ENCODE data around the gene SUPT3H.

Gene SUPT3H

DNA sequence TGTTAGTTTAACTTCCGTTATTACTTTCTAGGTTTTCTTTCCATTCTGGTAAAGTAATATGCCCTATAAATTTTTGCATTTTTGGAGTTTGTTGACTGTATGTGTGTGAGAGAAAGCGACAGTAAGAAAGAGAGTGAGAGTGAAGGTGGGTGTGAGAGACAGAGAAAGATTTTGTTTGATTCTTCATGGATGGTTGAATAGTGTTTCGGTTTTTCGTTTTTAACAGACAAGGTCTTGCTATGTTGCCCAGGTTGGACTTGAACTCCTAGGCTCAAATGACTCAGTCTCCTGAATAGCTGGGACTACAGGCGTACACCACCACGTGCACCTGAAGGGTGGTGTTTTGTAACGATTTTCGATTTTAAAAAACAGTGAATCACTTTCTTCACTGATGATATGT lies 378.7 kb downstream of the SUPT3H start:
- no peak for DNase-seq (ENCODE audit: low read depth)

DNA sequence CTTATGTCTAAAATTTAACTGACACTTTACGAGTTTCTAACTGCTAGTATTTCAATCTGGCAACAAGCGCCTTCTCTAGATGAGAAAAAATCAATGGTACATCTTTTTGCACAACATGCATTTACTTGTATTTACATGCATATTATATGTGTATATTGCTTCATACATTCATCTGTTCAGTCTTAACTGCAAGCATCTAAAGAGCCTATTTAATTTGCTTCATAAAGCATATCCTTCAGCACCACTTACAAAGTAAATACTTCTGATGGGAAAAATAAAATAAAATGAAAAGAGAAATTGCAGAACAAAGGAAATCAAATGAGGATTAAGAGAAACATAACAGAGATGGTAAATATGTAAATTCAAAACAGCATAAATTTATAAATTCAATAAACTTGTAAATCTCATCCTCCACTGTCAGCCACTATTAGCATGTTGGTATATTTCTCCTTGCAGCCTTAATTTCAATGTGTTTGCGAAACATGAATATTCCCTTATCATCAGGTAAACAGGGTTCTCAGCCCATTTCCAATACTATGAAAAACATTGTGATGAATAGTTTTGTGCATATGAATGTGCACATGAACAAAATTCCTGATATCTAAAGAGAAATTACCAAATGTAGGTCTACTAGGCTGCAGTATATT lies 382.1 kb downstream of the SUPT3H start:
- DNase-seq (ENCODE audit: low read depth): no peak

DNA sequence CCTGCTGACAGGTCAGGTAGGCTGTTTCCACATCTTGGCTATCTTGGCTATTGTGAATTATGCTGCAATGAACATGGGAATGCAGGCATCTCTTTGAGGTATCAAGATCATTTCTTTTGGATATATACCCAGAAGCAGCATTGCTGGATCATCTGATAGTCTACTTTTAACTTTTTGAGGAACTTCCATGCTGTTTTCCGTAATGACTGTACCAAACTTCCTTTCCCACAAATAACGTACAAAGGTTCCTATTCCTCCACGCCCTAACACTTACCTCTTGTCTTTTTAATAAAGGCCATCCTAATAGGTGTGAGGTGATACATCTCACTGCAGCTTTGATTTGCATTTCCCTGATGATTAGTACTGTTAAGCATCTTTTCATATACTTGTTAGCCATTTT lies 388.3 kb downstream of the SUPT3H start:
- no peak for DNase-seq (ENCODE audit: low read depth)

DNA sequence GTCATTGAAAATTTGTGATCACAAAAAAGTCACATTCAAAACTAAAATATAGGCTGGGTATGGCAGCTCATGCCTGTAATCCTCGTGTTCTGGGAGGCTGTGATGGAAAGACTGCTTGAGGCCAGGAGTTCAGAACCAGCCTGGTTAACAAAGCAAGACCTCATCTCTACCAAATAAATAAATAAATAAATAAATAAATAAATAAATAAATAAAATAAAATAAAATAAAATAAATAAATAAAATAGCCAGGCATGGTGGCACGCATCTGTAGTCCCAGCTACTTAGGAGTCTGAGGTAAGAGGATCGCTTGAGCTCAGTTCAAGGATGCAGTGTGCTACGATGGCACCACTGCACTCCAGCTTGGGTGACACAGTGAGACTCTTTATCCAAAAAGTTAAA lies 392.7 kb downstream of the SUPT3H start:
- DNase-seq (ENCODE audit: low read depth): no peak

DNA sequence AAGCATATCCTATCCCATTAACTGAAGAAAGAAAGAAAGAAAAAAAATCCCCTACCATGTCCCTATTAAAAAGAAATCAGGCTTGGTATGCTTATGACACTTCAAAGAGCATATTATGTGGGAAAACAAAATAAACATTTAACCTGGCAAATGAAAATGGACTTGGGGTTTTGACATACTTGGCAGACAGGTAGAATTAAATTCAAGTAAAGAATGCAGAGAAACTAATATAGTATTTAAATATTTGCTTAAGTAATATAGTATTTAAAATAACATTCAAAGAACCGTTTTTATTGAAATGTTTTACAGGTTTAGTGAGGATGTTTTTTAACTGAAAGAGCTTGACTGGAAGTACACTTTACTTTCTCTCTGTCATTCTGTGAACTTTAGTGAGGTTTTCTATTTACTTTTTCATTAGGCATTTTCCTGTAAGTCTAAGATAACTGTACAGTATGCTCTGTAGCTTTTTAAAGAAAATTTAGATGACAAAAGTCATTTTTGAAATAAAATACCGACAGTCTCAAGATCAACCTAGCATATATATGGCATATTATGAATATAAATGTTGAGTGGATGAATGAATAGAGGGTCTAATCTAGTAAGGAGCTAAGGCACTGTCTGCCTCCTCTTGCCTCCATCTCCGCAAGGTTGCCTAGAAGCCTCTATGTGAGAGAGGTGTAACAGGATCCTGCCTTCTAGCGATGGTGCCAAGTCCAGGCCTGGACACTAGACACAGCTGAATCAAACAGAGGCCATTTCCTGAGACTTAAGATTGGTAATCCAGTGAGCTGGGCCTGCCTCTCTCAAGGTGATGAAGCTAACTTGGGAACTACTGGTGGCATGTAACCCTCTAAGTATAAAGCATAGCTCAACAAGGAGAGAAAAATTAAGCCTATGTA lies 394.0 kb downstream of the SUPT3H start:
- no peak for DNase-seq (ENCODE audit: low read depth)

DNA sequence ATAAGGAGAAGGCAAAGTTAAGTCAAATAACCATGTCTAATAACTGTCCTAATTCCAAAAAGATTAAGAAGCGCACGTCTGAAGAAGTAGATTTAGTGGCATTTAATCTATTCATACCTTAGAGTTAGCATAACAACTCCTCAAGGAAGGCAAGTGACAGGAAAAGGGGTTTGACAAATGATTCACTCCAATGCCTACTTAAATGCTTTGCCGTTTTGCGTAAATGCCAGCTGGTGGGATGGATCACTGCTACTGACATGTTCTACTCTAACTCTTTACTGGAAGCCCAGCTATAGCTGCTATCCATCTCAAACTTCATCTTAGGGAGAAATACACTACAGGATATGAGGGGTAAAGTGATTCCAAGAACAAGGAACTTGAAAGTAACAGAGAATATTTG lies 396.9 kb downstream of the SUPT3H start:
- no peak for DNase-seq (ENCODE audit: low read depth)

DNA sequence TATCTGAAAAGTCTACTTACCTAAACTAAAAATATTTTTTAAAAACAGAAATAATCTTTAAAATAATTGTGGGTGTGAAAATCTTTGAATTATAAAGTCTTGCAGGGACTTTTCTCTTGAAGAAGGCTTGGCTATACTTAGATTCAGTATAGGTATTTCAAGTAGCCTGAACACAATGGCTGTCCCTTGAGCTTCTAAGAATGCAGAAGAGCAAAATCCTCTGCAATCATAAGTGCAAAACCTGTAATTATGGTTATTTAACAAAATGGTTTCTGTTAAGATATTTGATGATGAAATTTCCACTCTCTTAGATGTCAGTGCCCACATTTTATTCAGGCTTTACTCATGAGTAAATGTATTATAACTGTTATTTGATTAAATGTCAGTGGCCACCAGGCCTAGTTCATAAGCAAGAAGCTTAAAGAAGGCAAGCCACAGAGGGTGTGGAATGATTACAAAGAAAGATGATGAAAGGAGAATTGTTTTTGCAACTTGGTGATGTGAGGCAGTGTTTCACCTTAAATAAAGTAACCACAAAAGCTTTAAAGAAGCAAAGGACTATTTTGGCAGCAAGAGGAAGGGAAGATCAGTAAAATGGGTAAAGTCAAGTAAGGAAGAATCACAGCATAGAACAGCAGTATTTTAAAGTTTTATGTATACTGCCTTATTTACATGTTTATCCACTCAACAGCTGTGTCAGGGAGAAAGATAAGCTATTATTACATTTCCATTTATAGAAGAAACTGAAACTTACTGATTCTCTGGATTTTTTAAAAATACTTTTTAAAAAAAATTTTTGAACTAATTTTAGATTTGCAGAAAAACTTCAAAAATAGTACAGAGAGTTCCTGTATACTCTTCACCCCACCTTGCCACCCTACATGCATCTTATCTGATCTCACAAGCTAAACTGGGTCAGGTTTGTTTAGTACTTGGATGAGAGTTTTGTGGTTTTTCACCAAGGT lies 400.8 kb downstream of the SUPT3H start:
- DNase-seq (ENCODE audit: low read depth): no peak

DNA sequence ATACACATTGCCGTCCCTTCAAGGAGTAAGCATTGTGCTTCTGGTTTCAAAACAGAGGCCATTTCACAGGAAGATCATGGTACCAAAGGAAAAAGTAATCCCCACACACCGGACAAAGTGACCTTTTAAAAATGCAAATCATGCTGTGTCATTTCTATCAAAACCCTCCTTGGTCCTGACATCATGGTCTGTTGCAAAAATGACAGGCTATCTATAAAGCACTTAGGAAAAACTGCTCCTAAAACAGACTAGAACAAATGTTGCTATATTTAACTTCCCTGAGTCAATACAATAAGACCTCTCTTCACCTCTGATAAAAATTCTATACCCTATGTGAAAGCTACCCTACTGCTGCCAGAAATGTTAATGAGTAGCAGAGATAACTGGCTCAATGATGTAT lies 403.2 kb downstream of the SUPT3H start:
- no peak for DNase-seq (ENCODE audit: low read depth)

DNA sequence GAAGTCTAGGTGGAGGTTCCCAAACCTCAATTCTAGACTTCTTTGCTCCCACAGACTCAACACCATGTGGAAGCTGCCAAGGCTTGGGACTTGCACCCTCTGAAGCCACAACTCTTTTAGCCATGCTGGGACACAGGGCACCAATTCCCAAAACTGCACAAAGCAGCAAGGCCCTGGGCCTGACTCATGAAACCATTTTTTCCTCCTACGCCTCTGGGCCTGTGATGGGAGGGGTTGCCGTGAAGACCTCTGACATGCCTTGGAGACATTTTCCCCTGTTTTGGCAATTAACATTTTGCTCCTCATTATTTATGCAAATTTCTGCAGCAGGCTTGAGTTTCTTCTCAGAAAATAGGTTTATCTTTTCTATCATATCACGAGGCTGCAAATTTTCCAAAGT lies 405.0 kb downstream of the SUPT3H start:
- DNase-seq (ENCODE audit: low read depth): no peak

DNA sequence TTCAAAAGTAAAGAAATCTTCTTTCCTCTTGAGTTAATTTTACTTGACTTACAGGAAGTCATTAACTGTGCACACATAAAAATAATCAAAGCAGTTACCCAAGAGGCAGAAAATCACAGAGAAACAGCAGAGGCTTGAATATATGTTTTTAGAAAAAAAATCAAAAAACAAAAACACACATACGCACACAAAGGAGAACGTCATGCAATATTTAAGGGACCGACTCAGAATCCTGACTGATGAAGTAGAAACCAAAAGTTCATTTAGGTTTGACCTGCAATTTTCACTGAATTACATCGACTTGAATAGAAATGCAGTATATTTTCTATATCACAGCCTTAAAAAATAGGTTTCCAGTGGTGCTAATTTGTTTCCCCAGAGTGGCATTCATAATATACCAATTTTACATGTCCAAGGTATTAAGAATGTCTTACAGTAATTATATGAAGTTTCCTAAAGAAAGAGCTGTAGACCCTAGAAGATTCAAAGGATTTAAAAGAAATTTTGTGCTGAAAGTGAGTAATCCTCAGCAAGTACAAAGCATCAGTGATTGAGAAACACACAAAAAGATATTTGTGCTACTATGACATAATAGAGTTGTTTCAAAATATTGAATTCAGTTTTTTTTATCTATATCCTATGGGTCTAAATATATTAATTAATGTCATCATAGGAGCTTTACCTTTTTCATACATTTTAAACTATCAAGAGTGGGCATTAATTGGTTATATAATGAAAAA lies 408.1 kb downstream of the SUPT3H start:
- DNase-seq (ENCODE audit: low read depth): no peak

DNA sequence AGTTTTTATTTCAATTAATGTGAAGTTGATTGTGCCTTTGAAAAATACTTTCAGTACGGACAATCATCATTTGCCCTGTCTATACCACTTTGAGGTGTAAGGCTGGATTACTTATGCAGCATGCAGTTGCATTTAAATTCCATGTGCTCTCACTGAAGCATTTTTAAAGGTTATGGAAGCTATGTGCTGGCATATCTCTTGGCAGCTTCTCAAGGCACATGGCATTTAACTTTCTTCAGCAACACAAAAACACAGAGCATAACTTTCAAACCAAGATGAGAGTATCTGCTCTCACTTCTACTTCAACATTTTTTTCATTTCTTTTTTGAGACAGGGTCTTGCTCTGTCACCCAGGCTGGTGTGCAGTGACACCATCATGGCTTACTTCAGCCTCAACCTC lies 410.3 kb downstream of the SUPT3H start:
- DNase-seq (ENCODE audit: low read depth): no peak

DNA sequence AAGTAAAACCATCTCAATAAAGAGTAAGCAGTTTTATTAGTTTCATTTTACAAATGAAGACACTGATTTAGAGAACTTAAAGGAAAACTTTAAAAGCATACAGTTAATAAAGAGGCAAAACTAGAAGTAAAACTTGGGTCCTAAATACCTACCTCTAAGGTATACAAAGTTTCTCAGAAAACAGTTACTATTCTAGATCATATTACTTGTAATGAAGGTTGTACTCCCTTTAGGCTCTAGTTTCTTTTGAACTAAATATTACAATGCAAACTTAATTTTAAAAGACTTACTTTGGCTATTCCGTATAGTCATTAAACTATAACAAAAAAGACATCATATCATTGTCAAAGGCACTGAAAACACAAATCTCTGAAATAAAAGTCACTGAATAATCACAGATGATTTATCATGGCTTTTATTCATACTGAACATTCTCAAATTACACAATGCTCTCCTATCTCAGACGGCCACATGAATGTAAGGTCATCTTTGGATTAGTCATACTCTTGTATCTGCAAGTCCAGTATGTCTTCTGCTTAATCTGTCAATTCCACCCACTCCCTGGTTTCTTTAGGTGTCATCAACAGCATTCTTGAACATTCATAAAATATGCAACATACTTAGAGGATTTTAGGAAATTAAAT lies 411.2 kb downstream of the SUPT3H start:
- peak; percentile 69 for DNase-seq (ENCODE audit: low read depth)

DNA sequence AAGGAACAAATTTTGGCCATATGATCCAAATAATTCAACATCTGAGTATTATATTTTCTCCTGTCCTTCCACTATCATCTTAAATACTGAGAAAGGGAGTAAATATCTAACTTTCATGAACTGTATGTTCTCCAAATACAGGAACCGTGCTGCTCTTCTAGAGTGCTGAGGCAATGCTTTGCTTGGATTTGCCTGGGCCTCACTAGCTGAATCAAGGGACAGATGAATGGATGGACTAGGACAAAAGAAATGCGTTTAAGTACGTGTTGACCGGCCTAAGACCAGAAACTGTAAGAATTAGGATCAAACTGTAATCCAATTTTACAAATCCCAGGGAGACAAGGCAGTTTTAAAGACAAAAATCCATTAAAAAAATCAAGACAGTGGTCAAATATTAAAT lies 412.0 kb downstream of the SUPT3H start:
- DNase-seq (ENCODE audit: low read depth): no peak

DNA sequence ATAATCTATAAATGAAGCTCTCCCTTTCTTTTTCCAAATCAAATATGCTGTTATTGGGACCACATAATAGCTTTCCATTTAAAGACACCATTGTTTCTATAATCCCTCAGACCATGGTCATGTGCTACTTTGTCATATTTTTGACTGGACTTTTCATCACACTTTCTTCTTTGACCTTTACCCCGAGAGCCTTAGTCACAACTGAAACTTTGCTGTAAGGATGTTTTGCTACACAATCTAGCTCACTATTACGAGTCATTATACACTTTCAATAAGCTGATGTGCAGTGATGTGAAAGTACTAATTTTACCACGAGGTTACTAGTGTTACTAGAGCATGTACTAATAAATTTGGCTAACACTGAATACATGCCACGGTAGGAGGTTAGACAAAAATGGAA lies 416.8 kb downstream of the SUPT3H start:
- DNase-seq (ENCODE audit: low read depth): no peak

DNA sequence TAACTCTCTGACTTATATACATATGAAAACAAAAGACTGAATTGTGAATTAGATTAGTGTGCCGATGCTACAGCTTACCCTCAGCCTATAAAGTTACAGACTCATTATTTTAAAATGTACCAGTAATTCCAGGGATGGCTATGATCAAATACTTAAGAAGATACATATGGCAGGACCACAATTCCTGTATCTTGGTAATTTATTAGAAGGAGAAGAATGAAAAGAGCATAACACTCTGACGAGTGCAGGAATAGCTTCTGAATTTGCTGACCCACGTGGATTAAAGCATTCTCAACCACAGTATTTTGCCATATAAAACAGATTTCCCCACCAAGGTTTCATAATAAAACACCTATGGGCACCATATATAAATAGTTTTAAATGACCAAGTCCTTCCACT lies 418.1 kb downstream of the SUPT3H start:
- DNase-seq (ENCODE audit: low read depth): no peak

DNA sequence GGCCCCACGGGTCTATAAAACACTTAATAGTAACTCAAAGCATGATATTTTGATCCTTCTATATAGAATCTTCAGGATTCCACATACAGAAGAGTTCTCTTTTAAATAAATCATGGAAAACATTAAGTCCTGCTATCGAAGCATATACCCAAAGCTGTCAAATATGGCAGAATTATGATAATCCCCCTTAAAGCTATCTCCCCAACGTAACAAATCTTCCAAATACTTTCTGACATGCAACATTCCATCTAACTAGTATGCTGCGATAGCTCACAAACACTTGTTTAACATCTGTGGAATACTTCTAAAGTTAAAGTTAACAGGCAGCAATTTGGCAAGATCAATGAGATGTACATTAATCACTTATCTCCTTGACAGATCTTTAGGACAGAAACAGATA lies 420.6 kb downstream of the SUPT3H start:
- no peak for DNase-seq (ENCODE audit: low read depth)

DNA sequence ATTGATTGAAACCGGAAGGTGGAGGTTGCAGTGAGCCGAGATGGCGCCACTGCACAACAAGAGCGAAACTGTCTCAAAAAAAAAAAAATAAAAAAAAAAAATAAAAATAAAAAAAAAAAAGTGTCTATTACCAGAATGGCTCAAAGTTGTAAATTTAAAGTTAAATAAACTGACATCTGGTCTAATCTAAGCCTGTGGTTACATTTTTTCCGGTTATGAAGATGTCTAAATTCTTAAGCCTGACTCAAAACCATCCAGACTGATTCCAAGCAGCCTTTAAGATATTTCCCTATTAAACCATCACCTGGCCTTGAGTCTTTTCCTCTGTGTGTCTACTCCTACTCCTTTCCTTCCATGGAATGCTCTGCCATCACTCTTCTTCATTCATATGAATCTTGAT lies 421.3 kb downstream of the SUPT3H start:
- peak; percentile 54 for DNase-seq (ENCODE audit: low read depth)

DNA sequence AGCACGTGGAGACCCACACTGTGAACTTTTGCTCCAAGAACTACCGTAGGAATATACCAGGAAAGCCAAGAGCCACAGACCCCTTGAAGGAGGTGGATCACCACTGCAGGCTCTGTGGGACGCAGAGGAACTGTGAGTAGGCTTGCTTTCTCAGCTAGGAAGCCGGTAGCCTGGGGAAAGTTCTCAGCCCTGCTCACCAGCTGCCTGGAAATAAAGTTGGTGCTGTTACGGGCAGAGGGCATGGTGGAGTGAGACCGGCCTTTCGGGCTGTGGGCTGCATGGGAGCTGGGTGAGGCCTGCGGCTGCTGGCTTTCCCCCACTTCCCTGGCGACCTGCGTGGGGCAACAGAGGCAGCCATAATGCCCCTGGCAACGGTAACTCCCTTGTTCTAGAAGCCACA lies 422.6 kb downstream of the SUPT3H start:
- no peak for DNase-seq (ENCODE audit: low read depth)

DNA sequence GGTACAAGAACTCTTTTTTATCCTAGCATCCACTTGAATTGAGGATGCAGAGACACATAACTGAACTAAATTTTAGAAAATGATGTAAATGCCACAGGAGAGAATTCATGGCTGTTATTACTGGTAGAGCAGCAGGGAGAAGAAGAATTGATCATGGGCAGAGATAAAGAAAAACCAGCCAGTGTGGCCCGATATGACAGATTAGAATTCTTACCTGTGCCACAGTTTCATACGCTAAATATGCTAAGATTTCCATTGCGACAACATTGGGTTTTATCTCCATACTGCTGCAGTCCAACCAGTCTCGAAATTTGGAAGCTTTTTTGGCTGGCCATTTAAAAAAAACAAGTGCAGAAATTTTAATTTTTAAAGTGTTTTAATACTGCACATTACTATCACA lies 423.5 kb downstream of the SUPT3H start:
- no peak for DNase-seq (ENCODE audit: low read depth)

DNA sequence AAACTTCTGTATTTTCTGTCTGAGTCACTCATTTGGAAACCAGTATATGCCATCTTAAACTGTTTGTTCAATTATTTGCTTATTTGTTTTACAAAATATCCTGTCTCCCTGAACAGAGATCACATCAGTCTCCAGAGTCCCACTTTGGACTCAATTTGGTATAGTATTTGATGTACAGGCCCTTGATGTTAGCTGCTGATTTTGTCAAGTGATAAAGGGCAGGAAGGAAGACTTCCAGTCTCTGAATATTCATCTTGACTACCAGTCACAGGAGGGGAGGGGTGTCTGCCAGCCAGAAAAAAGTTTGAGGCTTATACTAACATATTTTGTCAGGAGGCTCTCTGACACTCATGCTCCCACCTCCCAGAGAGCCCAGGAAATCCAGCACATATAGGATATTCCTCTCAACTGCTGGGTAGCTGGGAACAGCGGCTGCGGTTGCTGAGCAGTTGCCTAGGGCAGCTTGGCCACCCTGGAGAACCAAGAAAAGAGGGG lies 426.4 kb downstream of the SUPT3H start:
- DNase-seq (ENCODE audit: low read depth): no peak

DNA sequence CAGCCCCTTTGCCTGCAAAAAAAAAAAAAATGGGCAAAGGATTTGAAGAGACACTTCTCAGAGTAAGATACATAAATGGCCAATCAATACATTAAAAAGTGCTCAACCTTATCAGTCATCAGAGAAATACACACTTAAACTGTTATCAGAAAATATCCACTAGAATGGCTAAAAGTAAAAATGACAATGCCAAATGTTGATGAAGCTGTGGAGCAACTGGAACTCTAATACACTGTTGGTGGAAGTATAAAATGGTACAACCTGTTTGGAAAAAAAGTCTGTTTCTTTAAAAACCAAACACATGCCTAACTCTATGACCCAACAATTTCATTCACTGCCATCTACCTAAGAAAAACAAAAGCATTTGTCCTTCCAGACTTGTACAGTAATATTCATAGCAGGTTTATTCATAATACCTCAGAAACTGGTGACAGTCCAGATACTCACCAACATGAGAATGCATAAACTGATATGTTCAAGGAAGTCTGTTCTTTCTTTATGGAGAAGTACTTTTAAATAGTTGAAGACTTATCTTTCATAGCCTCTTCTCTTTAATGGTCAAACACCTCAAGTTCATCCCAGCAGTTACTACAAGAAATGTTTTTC lies 428.0 kb downstream of the SUPT3H start:
- no peak for DNase-seq (ENCODE audit: low read depth)
